Breast epithelium (tissue), 3 donors: ENCODE measurements around the gene IFNK.

Source experiments
- CTCF ChIP-seq, 3 donors: fragments of 450-650 bp; IDR thresholded peaks; one replicate each; pipeline ENCODE4 v1.5.1; 2016 to 2017; ENCODE audit warnings: antibody characterized with exemption in 3 of 3, mild to moderate bottlenecking in 3 of 3, moderate library complexity in 3 of 3
- POLR2A ChIP-seq: fragments of 450-650 bp; IDR thresholded peaks from one replicate; pipeline ENCODE4 v1.6.1; 2016; ENCODE audit warnings: antibody characterized with exemption, mild to moderate bottlenecking, moderate library complexity

GRCh38 chr9:27530915-27531755, 7.0 kb downstream of the IFNK start:
- TF ChIP-seq POLR2A (no peak), CTCF (IDR thresholded peaks at IDR 0.05) (no peak)
